Vagina (tissue), 2 donors: ENCODE data around the gene PHYHIPL. TPM values are rescaled to one million over a fixed set of nuclear protein-coding genes. Genes with fewer than 3 reads are reported as not detected.

Experiments used
- DNase-seq, 2 donors: peaks; one replicate each; pipeline ENCODE4 v3.0.0-alpha.2; 2017; ENCODE audit errors: extremely low spot score in 2 of 2
- H3K27ac ChIP-seq: fragments of 200-600 bp; sonication (generic); one replicate; pipeline ENCODE4 v1.5.1; 2019
- H3K27me3 ChIP-seq: fragments of 200-600 bp; sonication (generic); one replicate; pipeline ENCODE4 v1.5.1; 2019
- H3K36me3 ChIP-seq, 2 donors: fragments of 200-600 bp; sonication (generic); one replicate each; pipeline ENCODE4 v1.5.1; 2017 to 2019
- H3K4me1 ChIP-seq: fragments of 200-600 bp; sonication (generic); one replicate; pipeline ENCODE4 v1.5.1; 2019
- H3K4me3 ChIP-seq, 2 donors: fragments of 200-600 bp; sonication (generic); 1 replicate in 1 of 2; 2 replicates in 1 of 2; pipeline ENCODE4 v1.5.1; 2016 to 2019
- H3K9me3 ChIP-seq: fragments of 200-600 bp; sonication (generic); one replicate; pipeline ENCODE4 v1.5.1; 2019
- CTCF ChIP-seq, 3 experiments: fragments of 450-650 bp in 2 of 3; fragments of 200-600 bp in 1 of 3; sonication (generic) in 1 of 3; IDR thresholded peaks; one replicate each; pipeline ENCODE4 v1.5.1; 2017 to 2019; ENCODE audit warnings: antibody characterized with exemption in 3 of 3, mild to moderate bottlenecking in 2 of 3, moderate library complexity in 2 of 3
- POLR2A ChIP-seq, 2 donors: fragments of 450-650 bp; IDR thresholded peaks; one replicate each; pipeline ENCODE4 v1.6.1; 2017; ENCODE audit warnings: antibody characterized with exemption in 2 of 2, mild to moderate bottlenecking in 2 of 2, moderate library complexity in 2 of 2
- POLR2AphosphoS5 ChIP-seq, 2 donors: sonication (generic); formaldehyde crosslinking; IDR thresholded peaks; one replicate each; pipeline ENCODE4 v1.9.0; 2017; ENCODE audit warnings: antibody characterized with exemption in 2 of 2, mild to moderate bottlenecking in 2 of 2, low read depth in 1 of 2; ENCODE audit not compliant: insufficient read depth in 1 of 2
- intact Hi-C: fragments of 100-400 bp; cut with DNase I; formaldehyde crosslinking; loops from one replicate; pipeline ENCODE4 v1.15.1; 2023
- total RNA-seq: library from RNA; depleted of rRNA; stranded (reverse); fragments of >200 nt; gene quantifications from one replicate; pipeline ENCODE4 v1.2.3, GENCODE V29; 2016

Gene PHYHIPL
- total RNA-seq, 1 donor from 2014 or later, result 2.0 TPM

DNA sequence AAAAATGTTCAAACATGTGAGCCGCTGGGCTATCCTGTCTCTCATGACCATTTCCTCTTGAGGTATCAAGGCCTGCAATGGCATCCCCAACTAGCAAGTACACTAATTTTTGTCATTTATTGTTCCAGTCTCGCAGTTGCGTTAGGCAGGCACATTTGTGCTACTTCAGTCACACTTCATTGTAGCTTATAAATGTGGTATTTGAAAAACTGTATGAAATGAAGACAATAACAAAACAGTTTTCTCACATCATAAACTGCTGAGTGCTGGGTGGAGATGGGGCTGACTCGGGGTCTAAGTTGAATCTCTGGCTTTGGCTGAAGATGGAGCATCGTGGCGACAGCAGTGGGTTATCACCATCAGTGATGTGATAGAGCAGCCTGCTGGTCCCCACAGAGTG is 93.2 kb downstream of the PHYHIPL start:
- no peak for DNase-seq
- Histone ChIP-seq H3K4me1 (no peaks in the 10 kb centered on the region), H3K36me3 (peaks cover 0 to 27% of the 10 kb centered on the region in 2 donors), H3K27me3 (no peaks in the 10 kb centered on the region), H3K9me3 (no peaks in the 10 kb centered on the region), H3K27ac (no peak overlapping the region), H3K4me3 (no peak overlapping the region)
- TF ChIP-seq CTCF (IDR thresholded peaks at IDR 0.05) (no peak), POLR2AphosphoS5 (IDR thresholded peaks at IDR 0.05; ENCODE audit: insufficient read depth in 1 of 2, low read depth in 1 of 2) (no peak), POLR2A (IDR thresholded peaks at IDR 0.05) (no peak)
- intact Hi-C loops, result no loop called here

- no peak for DNase-seq
- Histone ChIP-seq H3K4me3 (no peak overlapping the region), H3K36me3 (peaks cover 0 to 27% of the 10 kb centered on the region in 2 donors), H3K4me1 (no peaks in the 10 kb centered on the region), H3K27me3 (no peaks in the 10 kb centered on the region), H3K27ac (no peak overlapping the region), H3K9me3 (no peaks in the 10 kb centered on the region)
- no peak for TF ChIP-seq CTCF (IDR thresholded peaks at IDR 0.05)
- no peak for TF ChIP-seq POLR2A (IDR thresholded peaks at IDR 0.05)
- no peak for TF ChIP-seq POLR2AphosphoS5 (IDR thresholded peaks at IDR 0.05; ENCODE audit: insufficient read depth in 1 of 2, low read depth in 1 of 2)
- intact Hi-C loops, result no loop called here
Observed at GRCh38 chr10:59270492-59270891, 94.0 kb downstream of the PHYHIPL start.

DNA sequence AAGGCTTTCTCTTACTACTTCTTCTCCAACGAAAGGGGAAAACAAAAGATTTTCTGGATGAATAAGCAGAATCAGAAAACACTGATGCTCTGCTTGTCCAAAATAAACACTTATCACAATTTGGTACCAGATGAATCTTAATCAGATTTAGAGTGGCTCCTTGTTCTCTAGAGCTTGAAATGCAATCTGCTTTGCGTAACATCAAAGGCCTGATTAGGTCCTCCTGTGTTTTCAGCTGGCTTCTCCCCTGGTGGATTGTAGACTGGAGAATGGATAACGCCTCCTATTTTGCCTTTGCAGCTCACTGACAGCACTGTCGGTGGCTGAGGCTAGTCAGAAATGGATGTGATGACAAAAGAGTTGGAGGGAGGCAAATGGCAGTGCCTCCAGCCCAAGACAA is 94.7 kb downstream of the PHYHIPL start:
- no peak for DNase-seq
- no peaks in the 10 kb centered on the region for H3K27me3 ChIP-seq
- H3K4me1 ChIP-seq, result no peaks in the 10 kb centered on the region
- H3K36me3 ChIP-seq, result peaks cover 0 to 27% of the 10 kb centered on the region in 2 donors
- TF ChIP-seq POLR2AphosphoS5 (IDR thresholded peaks at IDR 0.05; ENCODE audit: insufficient read depth in 1 of 2, low read depth in 1 of 2), result no peak
- TF ChIP-seq POLR2A (IDR thresholded peaks at IDR 0.05), result no peak
- no peak for TF ChIP-seq CTCF (IDR thresholded peaks at IDR 0.05)
- no peaks in the 10 kb centered on the region for H3K9me3 ChIP-seq
- H3K4me3 ChIP-seq, result no peak overlapping the region
- no peak overlapping the region for H3K27ac ChIP-seq
- intact Hi-C loops, result no loop called here

GRCh38 chr10:59272061-59272460 is 95.6 kb downstream of the PHYHIPL start:
- intact Hi-C loops, result no loop called here
- peaks cover 0 to 27% of the 10 kb centered on the region in 2 donors for H3K36me3 ChIP-seq

More at GRCh38 chr10:59272061-59272460, 95.6 kb downstream of the PHYHIPL start:
- no peak for DNase-seq
- H3K27ac ChIP-seq, result no peak overlapping the region
- H3K27me3 ChIP-seq, result no peaks in the 10 kb centered on the region
- TF ChIP-seq CTCF (IDR thresholded peaks at IDR 0.05), result no peak
- no peak for TF ChIP-seq POLR2AphosphoS5 (IDR thresholded peaks at IDR 0.05; ENCODE audit: insufficient read depth in 1 of 2, low read depth in 1 of 2)
- no peak for TF ChIP-seq POLR2A (IDR thresholded peaks at IDR 0.05)
- no peaks in the 10 kb centered on the region for H3K4me1 ChIP-seq
- H3K9me3 ChIP-seq, result no peaks in the 10 kb centered on the region
- H3K4me3 ChIP-seq, result no peak overlapping the region
